ENCODE results near the gene FAM131C.
A peak's percentile ranks its signal among the peaks of the same experiment; 100 is the strongest.

Gene FAM131C

GRCh38 chr1:16076031-16076864, 2.8 kb upstream of the FAM131C start:
- DNase-seq (ENCODE audit: low spot score): no peak

- no peak for DNase-seq (ENCODE audit: low spot score)
Observed at GRCh38 chr1:16075337-16076030, 2.0 kb upstream of the FAM131C start.

GRCh38 chr1:16074217-16074616, 766 bp upstream of the FAM131C start:
- DNase-seq (ENCODE audit: low spot score): no peak

GRCh38 chr1:16072616-16073484, 601 bp downstream of the FAM131C start:
- peak; percentile 43 for DNase-seq (ENCODE audit: low spot score)

GRCh38 chr1:16072095-16072494, 1.4 kb downstream of the FAM131C start:
- peak; percentile 46 for DNase-seq (ENCODE audit: low spot score)

- DNase-seq (ENCODE audit: low spot score): no peak
Observed at GRCh38 chr1:16071614-16072013, 1.8 kb downstream of the FAM131C start.

- DNase-seq (ENCODE audit: low spot score): no peak
Observed at GRCh38 chr1:16070640-16071355, 2.7 kb downstream of the FAM131C start.

- DNase-seq (ENCODE audit: low spot score): peak; percentile 94
Observed at GRCh38 chr1:16068356-16069270, 4.8 kb downstream of the FAM131C start.

- DNase-seq (ENCODE audit: low spot score): no peak
Observed at GRCh38 chr1:16067933-16068332, 5.5 kb downstream of the FAM131C start.

- peak; percentile 71 for DNase-seq (ENCODE audit: low spot score)
Observed at GRCh38 chr1:16067127-16067768, 6.2 kb downstream of the FAM131C start.

GRCh38 chr1:16066245-16066644, 7.2 kb downstream of the FAM131C start:
- no peak for DNase-seq (ENCODE audit: low spot score)

- no peak for DNase-seq (ENCODE audit: low spot score)
Observed at GRCh38 chr1:16065269-16065576, 8.2 kb downstream of the FAM131C start.

GRCh38 chr1:16064536-16065268, 8.7 kb downstream of the FAM131C start:
- peak; percentile 66 for DNase-seq (ENCODE audit: low spot score)

GRCh38 chr1:16063921-16064320, 9.5 kb downstream of the FAM131C start:
- DNase-seq (ENCODE audit: low spot score): no peak

- peak; percentile 63 for DNase-seq (ENCODE audit: low spot score)
Observed at GRCh38 chr1:16063226-16063829, 10.1 kb downstream of the FAM131C start.

- DNase-seq (ENCODE audit: low spot score): peak; percentile 72
Observed at GRCh38 chr1:16062687-16063075, 10.8 kb downstream of the FAM131C start.

GRCh38 chr1:16061989-16062686, 11.3 kb downstream of the FAM131C start:
- DNase-seq (ENCODE audit: low spot score): peak; percentile 72

GRCh38 chr1:16061266-16061665, 12.2 kb downstream of the FAM131C start:
- no peak for DNase-seq (ENCODE audit: low spot score)

Measured in cerebellar cortex (tissue), 1 donor.